22Rv1 (cell line): ENCODE results near the gene IRX2.

Experiments used
- H3K27ac ChIP-seq: fragments of 450-650 bp; 2 replicates; pipeline ENCODE4 v1.5.1; 2017
- CTCF ChIP-seq: fragments of 450-650 bp; IDR thresholded peaks from 2 replicates; pipeline ENCODE4 v1.5.1; 2017; ENCODE audit warnings: mild to moderate bottlenecking
- ZFX ChIP-seq: fragments of 450-650 bp; IDR thresholded peaks from 2 replicates; pipeline ENCODE4 v1.6.1; 2017; ENCODE audit warnings: antibody characterized with exemption, borderline replicate concordance

Gene IRX2

GRCh38 chr5:2751592-2752021 lies at the start of gene IRX2:
Gene IRX2, minus strand, starts transcription at chr5:2751677. Its CDS starts 264 bp downstream, at chr5:2751413.
- H3K27ac ChIP-seq, result no peak within 1 kb of the TSS
- no peak for TF ChIP-seq CTCF
- no peak for TF ChIP-seq ZFX

- H3K27ac ChIP-seq, result no peak overlapping the region
- TF ChIP-seq CTCF, result no peak
- TF ChIP-seq ZFX, result no peak
Measured at GRCh38 chr5:2800035-2800434, 48.6 kb upstream of the IRX2 start.

GRCh38 chr5:2797981-2798380 lies 46.5 kb upstream of the IRX2 start:
- TF ChIP-seq CTCF, result no peak
- TF ChIP-seq ZFX, result no peak
- H3K27ac ChIP-seq, result no peak overlapping the region

GRCh38 chr5:2797160-2797559 lies 45.7 kb upstream of the IRX2 start:
- no peak overlapping the region for H3K27ac ChIP-seq
- TF ChIP-seq ZFX (no peak), CTCF (no peak)

- peak; percentile 12; the same call in 1 of the 2 replicates for TF ChIP-seq CTCF
- TF ChIP-seq ZFX, result no peak
- H3K27ac ChIP-seq, result no peak overlapping the region
Measured at GRCh38 chr5:2783223-2783622, 31.7 kb upstream of the IRX2 start.

GRCh38 chr5:2782658-2783057 lies 31.2 kb upstream of the IRX2 start:
- TF ChIP-seq CTCF (no peak), ZFX (no peak)
- H3K27ac ChIP-seq, result no peak overlapping the region

- TF ChIP-seq ZFX, result no peak
- TF ChIP-seq CTCF, result no peak
- H3K27ac ChIP-seq, result no peak overlapping the region
Measured at GRCh38 chr5:2780421-2781171, 29.1 kb upstream of the IRX2 start.
